GM18867 (cell line): ENCODE results near the gene ZNF564.
"Not testable (repeated sequence)": the region's sequence is repeated elsewhere in the genome, so short reads cannot be mapped to it uniquely, and the experiment has no call there.

Experiments
- ATAC-seq: cut with Tn5 transposase; IDR thresholded peaks from one replicate; pipeline ENCODE4 v1.9.1; 2021; ENCODE audit warnings: mild to moderate bottlenecking, moderate library complexity; ENCODE audit not compliant: unreplicated experiment

Gene ZNF564

DNA sequence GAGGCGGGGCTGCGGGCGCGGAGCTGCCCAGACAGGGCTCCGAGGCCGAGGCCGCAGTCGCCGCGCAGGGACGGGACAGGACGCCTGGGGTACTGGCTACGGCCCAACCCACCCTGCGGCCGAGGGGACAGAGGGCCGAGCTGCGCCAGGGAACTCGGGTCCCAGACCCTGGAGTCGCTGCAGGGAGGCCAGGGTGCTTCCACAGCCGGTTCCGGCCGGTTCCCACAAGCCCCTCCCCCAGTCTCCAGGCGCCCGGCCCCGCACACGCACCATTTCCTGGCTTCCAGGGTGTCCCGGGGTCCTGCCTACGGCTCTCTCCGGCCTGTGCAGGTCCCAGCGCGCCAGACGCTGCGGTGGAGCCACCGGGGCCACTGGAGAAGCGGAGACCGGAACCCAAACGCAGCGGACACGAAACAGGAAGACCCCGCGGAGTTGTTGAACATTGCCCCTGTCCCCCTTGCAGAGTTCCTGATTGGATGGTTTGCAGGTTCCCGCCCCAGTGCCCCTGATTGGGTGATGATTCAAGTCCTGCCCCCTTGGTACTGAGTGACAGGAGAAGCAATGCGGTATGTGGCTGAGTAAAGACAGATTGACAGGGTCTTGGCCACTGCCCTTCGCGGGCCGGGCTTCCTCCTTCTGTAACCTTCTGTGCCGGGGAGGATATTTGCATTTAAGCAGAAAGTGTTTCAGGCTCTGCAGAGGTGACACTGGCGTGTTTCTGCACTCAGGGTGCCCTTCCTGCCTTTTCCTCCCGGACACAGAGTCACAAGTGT, at the start of gene ZNF564:
TSS of gene ZNF564 (minus strand) at position 423 of the 773 bp plus-strand sequence. CDS start at position 273, 150 bp downstream.
- ATAC-seq = peak; percentile 96

GRCh38 chr19:12597594-12597993, 46.3 kb upstream of the ZNF564 start:
- ATAC-seq = no peak

DNA sequence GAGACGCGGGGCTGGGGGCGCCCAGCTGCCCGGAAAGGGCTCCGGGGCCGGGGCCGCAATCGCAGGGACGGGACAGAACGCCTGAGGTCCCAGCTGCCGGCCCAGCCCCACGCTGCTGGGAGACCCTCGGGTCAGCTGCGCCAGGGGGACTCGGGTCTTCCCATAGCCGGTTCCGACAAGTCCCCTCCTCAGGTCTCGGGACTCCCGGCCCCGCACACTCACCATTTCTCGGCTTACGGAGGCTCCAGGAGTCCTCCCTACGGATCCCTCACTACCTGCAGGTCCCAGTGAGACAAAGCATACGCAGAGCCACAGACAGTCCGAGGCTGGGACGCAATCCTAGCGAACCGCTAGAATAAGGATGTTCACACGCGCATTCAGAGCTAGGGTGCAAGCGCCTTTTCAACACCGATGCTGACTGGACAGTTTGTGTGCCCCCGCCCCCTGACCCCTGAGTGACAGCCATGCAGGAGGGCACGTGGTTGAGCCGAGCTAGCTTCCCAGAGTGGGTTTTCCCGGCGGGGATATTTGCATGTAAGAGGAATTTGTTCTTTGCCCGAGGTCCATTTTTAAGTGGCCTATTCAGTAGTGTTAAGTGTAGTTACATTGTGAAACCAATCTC, 45.8 kb upstream of the ZNF564 start:
- ATAC-seq = no peak

DNA sequence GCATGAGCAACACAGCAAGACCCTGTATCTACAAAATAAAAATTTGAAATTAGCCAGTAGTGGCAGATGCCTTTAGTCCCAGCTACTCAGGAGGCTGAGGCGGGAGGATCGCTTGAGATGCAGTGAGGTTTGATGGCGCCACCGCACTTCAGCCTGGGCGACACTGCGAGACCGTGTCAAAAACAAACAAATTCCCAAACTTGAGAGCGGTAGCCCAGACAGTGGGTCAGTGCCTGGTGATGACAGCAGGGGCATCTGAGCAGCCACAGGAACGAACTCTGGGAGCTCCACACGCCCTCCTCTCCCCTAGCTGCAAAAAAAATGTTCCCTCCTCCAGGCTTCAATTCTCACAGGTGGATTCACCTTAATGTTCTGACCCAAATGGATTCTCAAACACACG, 45.2 kb upstream of the ZNF564 start:
- ATAC-seq = no peak

DNA sequence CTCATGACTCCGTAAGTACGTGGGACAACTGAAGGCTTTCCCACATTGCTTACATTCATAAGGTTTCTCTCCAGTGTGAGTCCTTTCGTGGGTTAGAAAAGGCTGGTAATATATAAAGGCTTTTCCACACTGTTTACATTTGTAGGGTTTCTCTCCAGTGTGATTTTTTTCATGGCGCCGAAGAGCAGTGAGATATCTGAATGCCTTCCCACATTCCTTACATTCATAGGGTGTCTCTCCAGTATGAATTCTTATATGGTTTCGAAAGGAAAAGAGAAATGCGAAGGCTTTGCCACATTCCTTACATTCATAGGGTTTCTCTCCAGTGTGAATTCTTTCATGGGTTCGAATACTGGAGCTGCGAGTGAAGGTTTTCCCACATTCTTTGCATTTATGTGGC, 29.8 kb upstream of the ZNF564 start:
- no peak for ATAC-seq

DNA sequence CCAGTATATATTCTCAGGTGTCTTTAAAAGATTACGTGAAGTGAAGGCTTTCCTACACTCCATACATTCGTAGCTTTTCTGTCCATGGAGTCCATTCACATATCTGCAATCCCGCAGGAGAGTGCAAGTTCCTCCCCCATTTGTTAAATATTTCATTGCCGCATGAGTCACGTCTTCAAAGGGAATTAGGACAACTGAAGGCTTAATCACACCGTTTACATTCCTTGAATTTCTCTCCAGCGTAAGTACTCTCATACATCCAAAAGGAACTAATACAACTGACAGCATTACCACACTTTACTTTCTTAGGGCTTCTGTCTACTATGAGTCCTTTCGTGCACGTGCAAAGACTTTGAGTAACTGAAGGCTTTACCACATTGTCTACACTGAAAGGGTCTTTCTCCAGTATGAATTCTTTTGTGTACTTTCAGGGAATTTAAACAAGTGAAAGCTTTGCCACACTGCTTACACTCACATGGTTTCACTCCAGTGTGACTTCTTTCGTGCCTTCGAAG, 29.0 kb upstream of the ZNF564 start:
- ATAC-seq = no peak

GRCh38 chr19:12578641-12579040, 27.4 kb upstream of the ZNF564 start:
- no peak for ATAC-seq

DNA sequence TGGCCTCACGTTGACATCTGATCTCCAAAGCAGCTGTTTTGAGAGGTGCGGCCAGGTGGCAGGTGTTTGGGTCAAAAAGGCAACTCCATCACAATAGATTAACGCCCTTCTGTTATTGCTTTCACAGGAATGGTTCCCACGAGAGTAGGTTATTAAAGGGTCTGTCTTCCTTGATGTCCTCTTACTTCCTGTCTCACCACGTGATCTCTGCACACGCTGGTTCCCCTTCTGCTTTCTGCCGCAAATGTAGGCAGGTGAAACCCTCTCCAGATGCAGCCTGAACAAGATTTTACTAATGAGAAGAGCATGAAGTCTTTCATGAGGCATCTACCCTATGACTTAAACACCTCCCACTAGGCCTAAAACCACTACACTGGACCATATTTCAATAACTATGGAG, 22.8 kb upstream of the ZNF564 start:
- ATAC-seq = no peak

- ATAC-seq = no peak
Measured at GRCh38 chr19:12567951-12568350, 16.7 kb upstream of the ZNF564 start.

- not testable (repeated sequence) for ATAC-seq
Measured at GRCh38 chr19:12566380-12566779, 15.1 kb upstream of the ZNF564 start.

GRCh38 chr19:12564016-12564664, 12.9 kb upstream of the ZNF564 start:
- no peak for ATAC-seq

DNA sequence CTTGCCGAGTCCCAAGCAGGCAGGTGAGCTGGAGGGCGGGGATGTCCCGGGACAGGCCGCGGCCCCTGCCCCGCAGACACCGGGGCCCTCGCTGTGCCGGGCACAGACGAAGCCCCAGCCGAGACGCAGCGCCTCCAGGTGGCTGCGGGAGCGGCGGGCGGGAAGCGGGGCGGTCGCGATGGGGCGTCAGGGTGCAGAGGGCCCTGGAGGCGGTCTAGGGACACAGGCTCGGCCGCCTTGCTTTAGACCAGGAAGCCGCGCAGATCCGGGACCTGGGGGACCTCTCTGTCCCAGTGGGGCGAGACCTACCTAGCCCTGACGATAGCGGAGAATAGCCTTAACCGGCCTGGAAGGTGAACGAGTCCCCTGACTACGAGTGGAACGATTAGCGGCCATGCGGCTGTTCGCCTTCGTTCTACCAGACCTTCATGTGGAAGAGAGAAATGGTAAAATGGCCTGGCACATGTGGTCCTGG, 4.2 kb upstream of the ZNF564 start:
- no peak for ATAC-seq

GRCh38 chr19:12546903-12547302, 4.4 kb downstream of the ZNF564 start:
- no peak for ATAC-seq

GRCh38 chr19:12546068-12546467, 5.2 kb downstream of the ZNF564 start:
- no peak for ATAC-seq

- ATAC-seq = no peak
Measured at GRCh38 chr19:12545267-12545666, 6.0 kb downstream of the ZNF564 start.

DNA sequence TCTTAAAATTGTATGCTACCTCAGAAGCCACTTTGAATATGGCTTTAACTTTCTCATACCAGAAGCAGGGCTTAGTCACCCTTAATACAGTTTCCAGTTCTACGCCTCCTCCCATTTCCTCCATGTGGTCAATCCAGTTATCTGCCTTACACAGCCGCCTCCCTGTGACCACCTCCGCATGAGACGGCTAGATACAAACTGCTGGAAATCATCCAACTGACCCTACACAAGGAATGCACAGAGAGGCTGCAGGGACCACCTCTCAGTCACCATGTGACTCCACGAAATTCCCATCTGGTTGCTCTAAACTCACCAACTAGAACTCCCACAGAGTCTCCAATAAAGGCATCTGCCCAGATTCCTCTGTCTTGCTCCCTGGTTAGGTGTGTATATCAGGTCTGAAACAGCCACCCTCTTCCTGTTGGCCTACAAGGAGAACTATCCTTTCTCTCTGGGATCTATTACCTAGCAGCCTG, 6.8 kb downstream of the ZNF564 start:
- ATAC-seq = no peak

- ATAC-seq = no peak
Measured at GRCh38 chr19:12543855-12544254, 7.4 kb downstream of the ZNF564 start.

DNA sequence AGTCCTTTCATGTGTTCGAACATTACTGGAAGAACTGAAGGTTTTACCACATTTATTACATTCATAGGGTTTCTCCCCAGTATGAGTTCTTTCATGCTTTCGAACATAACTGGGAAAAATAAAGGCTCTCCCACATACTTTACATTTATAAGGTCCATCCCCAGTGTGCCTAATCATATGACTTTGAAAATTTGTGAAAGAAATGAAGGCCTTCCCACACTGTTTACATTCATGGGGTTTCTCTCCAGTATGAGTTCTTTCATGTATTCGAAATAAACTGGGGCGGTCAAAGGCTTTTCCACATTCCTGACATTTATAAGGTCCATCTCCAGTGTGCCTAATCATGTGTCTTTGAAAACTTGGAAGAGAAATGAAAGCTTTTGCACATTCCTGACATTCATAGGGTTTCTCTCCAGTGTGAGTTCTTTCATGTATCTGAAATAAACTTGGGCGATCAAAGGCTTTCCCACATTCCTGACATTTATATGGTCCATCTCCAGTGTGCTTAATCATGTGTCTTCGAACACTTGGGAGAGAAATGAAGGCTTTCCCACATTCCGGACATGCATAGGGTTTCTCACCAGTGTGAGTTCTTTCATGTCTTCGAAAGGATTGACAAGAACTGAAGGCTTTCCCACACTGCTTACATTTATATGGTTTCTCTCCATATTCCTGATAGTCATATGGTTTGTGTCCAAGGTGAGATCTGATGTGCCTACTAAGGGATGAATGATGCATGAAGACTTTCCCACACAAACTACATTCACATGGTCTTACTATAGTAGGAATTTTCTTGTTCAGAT, 24.0 kb downstream of the ZNF564 start:
- ATAC-seq = no peak

DNA sequence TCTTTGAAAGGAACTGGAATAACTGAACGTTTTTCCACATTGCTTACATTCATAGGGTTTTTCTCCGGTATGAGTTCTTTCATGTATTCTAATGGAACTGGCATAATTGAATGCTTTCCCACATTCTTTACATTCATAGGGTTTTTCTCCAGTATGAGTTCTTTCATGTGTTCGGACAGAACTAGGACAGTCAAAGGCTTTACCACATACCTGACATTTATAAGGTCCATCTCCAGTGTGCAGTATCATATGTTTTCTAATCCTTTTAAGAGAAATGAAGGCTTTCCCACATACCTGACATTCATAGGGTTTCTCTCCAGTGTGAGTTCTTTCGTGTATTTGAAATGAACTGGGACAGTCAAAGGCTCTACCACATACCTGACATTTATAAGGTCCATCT, 24.7 kb downstream of the ZNF564 start:
- no peak for ATAC-seq

GRCh38 chr19:12521996-12522395, 29.3 kb downstream of the ZNF564 start:
- no peak for ATAC-seq
